ENCODE data around the gene CNGB1. TPM values are rescaled to one million over a fixed set of nuclear protein-coding genes. Genes with fewer than 3 reads are reported as not detected.

The CNGB1 gene
- total RNA-seq, 2 donors from 2014 or later: 0.51 TPM; not detected in 1

GRCh38 chr16:57964157-57964700, 6.7 kb downstream of the CNGB1 start:
- DNase-seq (ENCODE audit: low spot score in 2 of 2): no peak
- no peaks in the 10 kb centered on the region for H3K9me3 Mint-ChIP-seq
- no peak for ATAC-seq
- no peaks in the 10 kb centered on the region for H3K36me3 Mint-ChIP-seq
- no peak overlapping the region for H3K27ac Mint-ChIP-seq

DNA sequence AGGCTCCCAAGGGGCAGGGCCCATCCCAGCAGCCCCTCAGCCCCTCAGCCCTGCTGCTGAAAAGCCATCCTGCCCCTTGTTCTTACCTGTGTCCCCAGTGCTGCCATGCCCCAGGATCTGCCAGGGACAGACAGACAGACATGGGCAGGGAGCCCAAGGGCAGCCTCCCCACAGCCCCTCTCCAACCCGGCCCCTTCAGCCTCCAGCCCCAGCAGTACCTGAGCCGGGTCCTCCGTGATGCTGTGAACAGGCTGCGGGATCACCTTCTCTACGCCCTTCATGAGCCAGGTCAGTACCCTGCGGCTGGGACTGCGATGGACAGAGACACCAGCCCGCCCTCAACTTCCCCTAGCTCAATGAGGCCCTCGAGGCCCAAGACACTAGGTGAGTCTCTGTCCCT, 8.2 kb downstream of the CNGB1 start:
- no peak for DNase-seq (ENCODE audit: low spot score in 2 of 2)
- Mint-ChIP-seq H3K27ac (peak overlapping the region in 1 of 2 donors; percentile 8), H3K9me3 (no peaks in the 10 kb centered on the region), H3K36me3 (no peaks in the 10 kb centered on the region)
- no peak for ATAC-seq

- no peaks in the 10 kb centered on the region for H3K9me3 Mint-ChIP-seq
- no peaks in the 10 kb centered on the region for H3K36me3 Mint-ChIP-seq
- DNase-seq (ENCODE audit: low spot score in 2 of 2) (no peak), ATAC-seq (no peak)
- H3K27ac Mint-ChIP-seq: peak overlapping the region in 1 of 2 donors; percentile 85
Measured at GRCh38 chr16:57962046-57962445, 8.9 kb downstream of the CNGB1 start.

GRCh38 chr16:57961538-57961937, 9.4 kb downstream of the CNGB1 start:
- Mint-ChIP-seq H3K36me3 (no peaks in the 10 kb centered on the region), H3K9me3 (no peaks in the 10 kb centered on the region)
- no peak for ATAC-seq

DNA sequence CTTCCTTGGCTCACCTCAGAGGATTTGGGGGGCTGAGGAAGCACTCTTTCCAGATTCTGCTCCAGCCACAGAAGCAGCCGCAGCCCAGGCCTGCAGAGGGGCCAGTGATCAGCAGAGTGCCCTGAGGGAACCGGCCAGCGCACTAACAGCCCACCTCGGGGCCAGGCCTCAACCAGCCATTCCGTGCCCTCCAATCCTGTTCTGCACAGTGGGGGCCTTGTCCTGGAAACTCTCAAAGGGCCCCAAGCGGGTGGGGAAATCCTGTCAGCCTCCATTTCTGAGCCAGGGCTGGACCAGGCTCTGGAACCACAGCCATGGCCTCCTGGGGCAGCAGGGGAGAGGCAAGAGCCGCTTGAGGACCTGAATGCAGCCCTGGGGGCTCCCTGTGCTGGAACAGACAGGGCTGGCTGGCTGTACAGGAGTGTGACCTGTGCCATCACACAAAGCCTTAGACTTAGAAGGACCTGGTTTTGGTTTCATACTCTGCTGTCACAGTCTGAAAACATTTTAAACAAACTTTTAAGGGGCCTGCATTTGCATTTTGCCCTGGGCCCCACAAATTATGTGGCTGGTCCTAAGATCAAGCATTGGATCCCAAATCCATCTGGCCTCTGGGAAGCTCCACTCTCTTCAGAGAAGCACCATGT, 10.0 kb downstream of the CNGB1 start:
- no peak for ATAC-seq
- Mint-ChIP-seq H3K27ac (peak overlapping the region in 1 of 2 donors; percentile 85), H3K9me3 (no peaks in the 10 kb centered on the region), H3K36me3 (no peaks in the 10 kb centered on the region)
- no peak for DNase-seq (ENCODE audit: low spot score in 2 of 2)

More at GRCh38 chr16:57961538-57961937, 9.4 kb downstream of the CNGB1 start:
- DNase-seq (ENCODE audit: low spot score in 2 of 2): no peak
- H3K27ac Mint-ChIP-seq: peak overlapping the region in 1 of 2 donors; percentile 85

- Mint-ChIP-seq H3K36me3 (no peaks in the 10 kb centered on the region), H3K27ac (no peak overlapping the region), H3K9me3 (no peaks in the 10 kb centered on the region)
- no peak for ATAC-seq
- DNase-seq (ENCODE audit: low spot score in 2 of 2): no peak
Measured at GRCh38 chr16:57960310-57960709, 10.6 kb downstream of the CNGB1 start.

- no peak overlapping the region for H3K27ac Mint-ChIP-seq
Measured at GRCh38 chr16:57959804-57960203, 11.1 kb downstream of the CNGB1 start.

DNA sequence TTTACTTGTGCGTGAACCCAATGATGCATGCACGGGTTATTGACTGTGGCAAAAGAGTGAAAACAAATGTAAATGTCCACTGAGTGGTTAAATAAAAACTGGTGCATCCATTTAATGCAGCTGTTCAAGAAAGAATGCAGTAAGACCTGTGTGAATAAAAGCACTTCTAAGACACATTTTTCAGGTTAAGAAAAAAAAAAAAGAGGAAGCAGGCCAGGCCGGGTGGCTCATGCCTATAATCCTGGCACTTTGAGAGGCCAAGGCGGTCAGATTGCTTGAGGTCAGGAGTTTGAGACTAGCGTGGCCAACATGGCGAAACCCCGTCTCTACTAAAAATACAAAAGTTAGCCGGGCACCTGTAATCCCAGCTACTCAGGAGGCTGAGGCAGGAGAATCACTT, 11.8 kb downstream of the CNGB1 start:
- Mint-ChIP-seq H3K36me3 (no peaks in the 10 kb centered on the region), H3K27ac (no peak overlapping the region), H3K9me3 (no peaks in the 10 kb centered on the region)
- DNase-seq (ENCODE audit: low spot score in 2 of 2) (no peak), ATAC-seq (no peak)

More at GRCh38 chr16:57959804-57960203, 11.1 kb downstream of the CNGB1 start:
- no peak for ATAC-seq
- Mint-ChIP-seq H3K9me3 (no peaks in the 10 kb centered on the region), H3K36me3 (no peaks in the 10 kb centered on the region)
- DNase-seq (ENCODE audit: low spot score in 2 of 2): no peak

- Mint-ChIP-seq H3K36me3 (no peaks in the 10 kb centered on the region), H3K27ac (peak overlapping the region; percentile 53 to 88), H3K9me3 (no peaks in the 10 kb centered on the region)
- no peak for DNase-seq (ENCODE audit: low spot score in 2 of 2)
- ATAC-seq: no peak
Measured at GRCh38 chr16:57958544-57958943, 12.4 kb downstream of the CNGB1 start.

- DNase-seq (ENCODE audit: low spot score in 2 of 2) (no peak), ATAC-seq (no peak)
- no peaks in the 10 kb centered on the region for H3K9me3 Mint-ChIP-seq
- H3K36me3 Mint-ChIP-seq: no peaks in the 10 kb centered on the region
- peak overlapping the region in 1 of 2 donors; percentile 53 for H3K27ac Mint-ChIP-seq
Measured at GRCh38 chr16:57957673-57958392, 13.1 kb downstream of the CNGB1 start.

GRCh38 chr16:57956924-57957672, 13.8 kb downstream of the CNGB1 start:
- no peak overlapping the region for H3K27ac Mint-ChIP-seq
- no peaks in the 10 kb centered on the region for H3K9me3 Mint-ChIP-seq
- H3K36me3 Mint-ChIP-seq: no peaks in the 10 kb centered on the region
- ATAC-seq: no peak
- DNase-seq (ENCODE audit: low spot score in 2 of 2): no peak

DNA sequence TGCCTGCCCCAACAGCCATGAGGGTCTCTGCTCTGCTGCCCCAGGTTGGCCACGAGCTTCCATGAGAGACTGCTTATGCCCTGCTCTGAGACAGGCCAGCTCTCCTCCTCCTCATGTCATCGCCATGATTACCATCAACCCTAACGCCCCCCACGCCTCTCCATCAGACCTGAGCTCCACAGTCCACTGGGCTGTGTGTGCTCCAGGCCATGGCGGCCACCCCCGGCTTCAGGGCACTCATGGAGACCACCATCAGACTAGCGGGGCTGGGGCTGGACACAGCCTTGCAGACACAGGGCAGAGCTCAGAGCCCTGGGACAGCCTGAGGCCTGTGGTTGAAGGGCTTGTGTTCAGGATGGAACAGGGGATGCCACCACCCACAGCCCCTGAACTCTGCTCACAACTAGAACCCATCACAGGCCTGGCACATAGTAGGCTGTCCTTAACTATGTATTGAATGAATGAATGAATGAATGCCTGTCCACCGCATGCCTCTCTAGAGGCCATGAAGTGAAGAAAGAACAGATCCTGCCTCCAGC, 14.6 kb downstream of the CNGB1 start:
- no peak for DNase-seq (ENCODE audit: low spot score in 2 of 2)
- Mint-ChIP-seq H3K9me3 (no peaks in the 10 kb centered on the region), H3K36me3 (no peaks in the 10 kb centered on the region), H3K27ac (no peak overlapping the region)
- ATAC-seq: peak in 1 of 2 donors; percentile 16

- H3K27ac Mint-ChIP-seq: peak overlapping the region; percentile 12 to 61
- no peaks in the 10 kb centered on the region for H3K36me3 Mint-ChIP-seq
- no peaks in the 10 kb centered on the region for H3K9me3 Mint-ChIP-seq
- no peak for ATAC-seq
- DNase-seq (ENCODE audit: low spot score in 2 of 2): no peak
Measured at GRCh38 chr16:57955572-57956188, 15.2 kb downstream of the CNGB1 start.

- DNase-seq (ENCODE audit: low spot score in 2 of 2) (no peak), ATAC-seq (no peak)
- no peaks in the 10 kb centered on the region for H3K36me3 Mint-ChIP-seq
- no peaks in the 10 kb centered on the region for H3K9me3 Mint-ChIP-seq
- H3K27ac Mint-ChIP-seq: no peak overlapping the region
Measured at GRCh38 chr16:57953857-57954256, 17.1 kb downstream of the CNGB1 start.

DNA sequence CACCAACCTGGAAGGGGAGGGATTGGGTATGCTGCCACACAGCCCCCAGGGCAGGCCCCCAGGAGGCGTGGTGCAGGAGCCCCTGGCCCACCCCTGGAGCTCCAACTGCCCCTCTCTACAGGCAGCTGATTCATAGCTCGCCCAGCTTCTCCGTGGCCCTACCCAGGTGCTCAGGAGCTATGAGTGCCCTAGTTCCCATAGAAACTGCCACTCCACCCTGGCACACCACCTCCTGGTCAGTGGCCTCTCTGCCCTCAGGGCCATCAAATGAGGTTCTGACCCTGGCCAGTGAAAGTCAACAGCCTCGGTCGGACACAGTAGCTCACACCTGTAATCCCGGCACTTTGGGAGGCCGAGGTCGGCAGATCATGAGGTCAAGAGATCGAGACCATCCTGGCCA, 18.0 kb downstream of the CNGB1 start:
- Mint-ChIP-seq H3K27ac (no peak overlapping the region), H3K9me3 (no peaks in the 10 kb centered on the region), H3K36me3 (no peaks in the 10 kb centered on the region)
- no peak for DNase-seq (ENCODE audit: low spot score in 2 of 2)
- ATAC-seq: no peak

DNA sequence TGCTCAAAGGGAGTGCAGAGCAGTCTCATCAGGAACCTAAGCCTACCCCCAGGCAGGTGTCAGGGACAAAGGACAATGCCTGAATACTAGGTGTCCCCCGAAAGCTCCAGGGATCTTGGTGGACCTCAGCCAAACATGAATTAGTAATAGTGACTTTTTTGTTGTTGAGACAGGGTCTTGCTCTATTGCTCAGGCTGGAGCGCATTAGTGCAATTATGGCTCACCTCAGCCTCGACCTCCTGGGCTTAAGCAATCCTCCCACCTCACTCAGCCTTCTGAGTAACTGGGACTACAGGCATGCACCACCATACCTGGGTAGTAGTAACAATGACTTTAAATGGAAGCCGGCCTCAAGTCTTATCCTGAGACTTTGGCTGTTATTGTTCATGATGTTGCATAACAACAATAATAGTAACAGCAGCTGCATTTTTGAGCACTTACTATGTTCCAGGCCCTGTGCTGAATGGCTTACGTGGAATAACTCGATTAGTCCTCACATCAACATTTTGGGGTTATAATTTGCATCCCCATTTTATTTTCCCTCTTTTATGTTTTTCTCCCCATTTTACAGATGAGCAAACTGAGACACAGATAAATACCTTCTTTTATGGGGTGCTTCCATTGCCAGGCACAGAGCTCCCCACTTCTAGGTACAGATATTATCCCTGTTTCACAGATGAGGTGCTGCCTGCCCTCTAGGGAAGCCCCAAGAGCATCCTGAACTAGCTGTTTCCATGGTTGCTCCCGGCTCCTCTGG, 19.5 kb downstream of the CNGB1 start:
- ATAC-seq (no peak), DNase-seq (ENCODE audit: low spot score in 2 of 2) (no peak)
- Mint-ChIP-seq H3K27ac (no peak overlapping the region), H3K9me3 (no peaks in the 10 kb centered on the region), H3K36me3 (no peaks in the 10 kb centered on the region)

Data from activated naive CD4-positive, alpha-beta T cell treated with anti-CD3 and anti-CD28 coated beads, Interleukin-2, amount 50 U/mL, for 72 hours (primary cell).